ENCODE results near the gene PPAN. TPM values are rescaled to one million over a fixed set of nuclear protein-coding genes. Genes with fewer than 3 reads are reported as not detected.
A peak's percentile ranks its signal among the peaks of the same experiment; 100 is the strongest.

PPAN gene
- total RNA-seq, 4 donors from 2014 or later, result 25.7 to 45.3 (median 35.8) TPM

GRCh38 chr19:10137751-10138682, 31.9 kb downstream of the PPAN start:
- no peaks in the 10 kb centered on the region for H3K27me3 ChIP-seq
- TF ChIP-seq CTCF (IDR thresholded peaks at IDR 0.05) (no peak), POLR2A (IDR thresholded peaks at IDR 0.05) (no peak), EP300 (IDR thresholded peaks at IDR 0.05) (no peak)
- no peaks in the 10 kb centered on the region for H3K4me1 ChIP-seq
- H3K36me3 ChIP-seq, result peaks cover 12 to 100% (median 52%) of the 10 kb centered on the region in 3 donors
- DNase-seq (ENCODE audit: low spot score in 2 of 2), result no peak
- no peaks in the 10 kb centered on the region for H3K9me3 ChIP-seq
- no peak overlapping the region for H3K4me3 ChIP-seq
- 83 to 85% methylated on average over 26 to 31 of the region's 38 CpGs for WGBS, 2 donors
- H3K27ac ChIP-seq, result no peak overlapping the region

DNA sequence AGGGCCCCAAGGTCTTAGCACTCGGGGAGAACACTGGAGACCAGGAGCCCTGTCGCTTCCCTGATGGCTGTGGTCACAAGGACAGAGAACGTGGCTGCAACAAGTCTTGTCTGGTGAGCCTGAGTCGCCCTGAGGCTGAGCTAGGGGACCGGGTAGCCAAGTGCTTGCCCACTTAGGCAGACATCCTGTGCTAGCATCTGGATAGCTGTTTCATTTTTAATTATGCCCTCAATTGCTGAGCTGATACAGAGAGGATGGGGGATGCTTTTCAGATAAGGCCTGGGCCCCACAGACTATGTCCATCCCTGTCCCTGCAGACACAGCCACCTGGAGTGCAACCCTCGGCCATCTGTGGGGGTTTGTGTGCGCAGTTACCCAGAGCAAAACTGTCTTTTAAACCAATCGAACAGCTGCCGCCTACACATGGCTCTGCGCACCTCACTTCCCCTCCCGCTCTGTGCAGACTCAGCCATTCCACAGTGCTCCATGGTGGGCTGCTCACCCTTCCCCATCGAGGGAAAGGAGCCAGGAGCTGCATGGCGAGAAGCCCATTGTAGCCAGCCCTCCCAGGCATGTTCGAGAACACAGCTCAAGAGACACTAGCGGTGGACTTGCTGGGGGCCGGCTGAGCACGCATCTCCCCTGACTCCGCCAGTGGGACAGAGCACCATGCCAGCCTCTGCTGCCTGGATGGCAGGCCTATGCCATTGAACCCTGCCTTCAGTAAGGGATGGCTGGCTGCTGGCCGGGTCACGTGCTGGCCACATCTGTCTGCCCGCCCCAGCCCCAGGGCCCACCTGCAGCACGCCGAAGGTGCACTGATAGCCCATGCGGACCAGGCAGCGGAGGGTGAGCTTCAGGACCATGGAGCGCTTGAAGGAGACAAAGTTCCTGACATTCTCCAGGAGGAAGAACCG, 33.0 kb downstream of the PPAN start:
- DNase-seq (ENCODE audit: low spot score in 2 of 2), result no peak
- H3K27ac ChIP-seq, result no peak overlapping the region
- H3K36me3 ChIP-seq, result peaks cover 12 to 100% (median 46%) of the 10 kb centered on the region in 3 donors
- H3K27me3 ChIP-seq, result no peaks in the 10 kb centered on the region
- TF ChIP-seq EP300 (IDR thresholded peaks at IDR 0.05) (no peak), POLR2A (IDR thresholded peaks at IDR 0.05) (no peak), CTCF (IDR thresholded peaks at IDR 0.05) (no peak)
- WGBS, 2 donors, result 91 to 93% methylated on average over 22 to 27 of the region's 27 CpGs
- no peak overlapping the region for H3K4me3 ChIP-seq
- H3K9me3 ChIP-seq, result no peaks in the 10 kb centered on the region
- no peaks in the 10 kb centered on the region for H3K4me1 ChIP-seq

- H3K9me3 ChIP-seq, result no peaks in the 10 kb centered on the region
- H3K36me3 ChIP-seq, result peaks cover 12 to 100% (median 42%) of the 10 kb centered on the region in 3 donors
- no peaks in the 10 kb centered on the region for H3K4me1 ChIP-seq
- H3K4me3 ChIP-seq, result no peak overlapping the region
- DNase-seq (ENCODE audit: low spot score in 2 of 2), result no peak
- no peaks in the 10 kb centered on the region for H3K27me3 ChIP-seq
- WGBS, 2 donors, result 93 to 96% methylated on average over 19 to 23 of the region's 23 CpGs
- no peak for TF ChIP-seq POLR2A (IDR thresholded peaks at IDR 0.05)
- no peak for TF ChIP-seq CTCF (IDR thresholded peaks at IDR 0.05)
- no peak for TF ChIP-seq EP300 (IDR thresholded peaks at IDR 0.05)
- no peak overlapping the region for H3K27ac ChIP-seq
Observed at GRCh38 chr19:10139952-10140351, 33.8 kb downstream of the PPAN start.

GRCh38 chr19:10141479-10141878, 35.3 kb downstream of the PPAN start:
- Histone ChIP-seq H3K4me3 (no peak overlapping the region), H3K36me3 (peaks cover 8 to 100% (median 43%) of the 10 kb centered on the region in 3 donors), H3K27me3 (no peaks in the 10 kb centered on the region), H3K4me1 (no peaks in the 10 kb centered on the region), H3K9me3 (no peaks in the 10 kb centered on the region), H3K27ac (peak overlapping the region in 1 of 4 donors; percentile 37)
- no peak for DNase-seq (ENCODE audit: low spot score in 2 of 2)
- TF ChIP-seq CTCF (IDR thresholded peaks at IDR 0.05) (no peak), EP300 (IDR thresholded peaks at IDR 0.05) (no peak), POLR2A (IDR thresholded peaks at IDR 0.05) (no peak)
- 85 to 87% methylated on average over 13 of the region's 13 CpGs for WGBS, 2 donors

Data from tibial nerve (tissue), 4 donors.